Measurements from ENCODE around the gene CLMP.
A peak's percentile ranks its signal among the peaks of the same experiment; 100 is the strongest.

The CLMP gene

GRCh38 chr11:123052901-123053721 lies 141.9 kb downstream of the CLMP start:
- no peak for DNase-seq

- DNase-seq: no peak
These were observed 143.4 kb downstream of the CLMP start for GRCh38 chr11:123051634-123052033.

- DNase-seq: no peak
These were observed 143.9 kb downstream of the CLMP start for GRCh38 chr11:123051146-123051545.

- DNase-seq: no peak
These were observed 147.1 kb downstream of the CLMP start for GRCh38 chr11:123047947-123048293.

DNA sequence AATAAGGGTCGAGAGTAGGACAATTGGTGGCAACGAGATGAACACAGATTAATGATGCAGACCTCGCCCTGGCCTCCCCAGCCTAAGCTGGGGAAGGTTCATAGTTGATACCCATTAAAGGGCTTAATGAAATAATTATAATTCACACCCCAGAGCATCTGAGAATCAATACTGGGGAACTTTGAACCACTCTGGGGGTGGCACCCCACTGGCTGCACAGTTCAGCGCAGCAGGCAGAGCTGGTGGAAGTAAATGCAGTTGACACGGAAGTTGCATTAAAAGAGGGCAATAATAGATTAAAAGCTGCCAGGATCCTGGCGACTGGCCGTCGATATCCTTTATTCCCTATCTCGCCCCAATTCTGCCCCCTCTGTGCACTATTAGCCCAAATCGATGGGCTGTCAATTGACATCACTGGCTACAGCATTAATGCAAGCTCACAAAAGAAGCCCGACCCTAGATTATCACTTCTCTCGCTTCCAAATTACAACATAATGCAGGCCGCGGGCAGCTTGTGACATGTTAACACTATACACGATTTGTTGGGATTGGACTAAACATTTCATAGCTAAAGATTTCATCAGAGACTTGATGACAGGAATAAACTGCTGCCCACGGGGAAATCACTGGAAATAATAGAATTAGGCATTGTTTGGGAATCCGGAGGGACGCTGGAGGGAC lies 147.6 kb downstream of the CLMP start:
- no peak for DNase-seq

GRCh38 chr11:123046473-123047259 lies 148.4 kb downstream of the CLMP start:
- no peak for DNase-seq

DNA sequence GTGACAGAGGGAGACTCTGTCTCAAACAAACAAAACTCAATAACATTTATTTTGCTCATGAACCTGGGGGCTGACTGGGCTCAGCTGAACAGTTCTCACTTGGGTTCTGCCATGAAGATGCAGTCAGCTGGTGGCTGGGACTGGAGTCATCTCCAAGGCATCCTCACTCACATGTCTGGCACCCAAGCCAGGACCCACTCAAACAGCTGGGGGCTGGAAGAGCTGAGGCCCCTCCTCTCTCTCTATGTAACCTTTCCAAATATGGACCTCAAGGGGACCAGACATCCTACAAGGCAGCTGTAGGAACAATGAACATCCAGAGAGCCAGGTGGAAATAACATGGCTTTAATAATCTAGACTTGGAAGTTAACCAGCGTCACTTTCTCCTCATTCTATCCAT lies 149.9 kb downstream of the CLMP start:
- DNase-seq: no peak

- no peak for DNase-seq
These were observed 153.9 kb downstream of the CLMP start for GRCh38 chr11:123041185-123041584.

DNA sequence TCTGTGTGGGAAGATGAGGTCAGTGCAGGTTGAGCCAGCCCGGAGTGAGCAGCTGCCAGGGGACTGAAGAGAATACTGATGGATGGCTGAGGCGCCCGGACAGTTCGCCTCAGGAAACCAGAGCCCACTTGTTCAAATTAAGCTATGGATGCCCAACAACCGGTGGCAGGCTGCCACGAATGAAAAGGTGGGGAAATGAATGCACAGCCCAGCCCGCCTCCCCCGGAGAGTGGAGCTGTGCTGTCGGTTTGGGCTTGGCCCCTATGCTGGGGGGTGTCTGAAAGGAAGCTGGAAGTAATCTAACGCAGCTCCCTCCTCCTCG lies 155.0 kb downstream of the CLMP start:
- DNase-seq: no peak

DNA sequence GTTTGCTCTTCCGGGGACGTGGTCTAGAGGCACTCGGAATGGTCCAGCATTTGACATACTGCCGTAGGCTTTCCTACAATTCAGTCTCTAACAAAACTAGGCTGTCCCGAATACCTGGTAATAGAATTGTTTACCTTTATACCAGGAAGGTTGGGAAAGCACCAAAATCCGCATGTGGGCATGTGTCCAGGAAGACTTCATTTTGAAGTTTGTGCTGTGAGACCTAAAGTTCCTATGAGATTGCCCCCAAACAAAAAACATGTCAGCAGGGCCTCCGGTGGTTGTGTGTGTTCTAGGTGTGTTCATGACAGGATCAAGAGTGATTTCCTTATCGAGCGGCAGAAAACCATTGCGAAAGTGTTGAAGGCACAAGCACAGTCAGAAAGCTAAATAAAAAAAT lies 159.2 kb downstream of the CLMP start:
- no peak for DNase-seq

DNA sequence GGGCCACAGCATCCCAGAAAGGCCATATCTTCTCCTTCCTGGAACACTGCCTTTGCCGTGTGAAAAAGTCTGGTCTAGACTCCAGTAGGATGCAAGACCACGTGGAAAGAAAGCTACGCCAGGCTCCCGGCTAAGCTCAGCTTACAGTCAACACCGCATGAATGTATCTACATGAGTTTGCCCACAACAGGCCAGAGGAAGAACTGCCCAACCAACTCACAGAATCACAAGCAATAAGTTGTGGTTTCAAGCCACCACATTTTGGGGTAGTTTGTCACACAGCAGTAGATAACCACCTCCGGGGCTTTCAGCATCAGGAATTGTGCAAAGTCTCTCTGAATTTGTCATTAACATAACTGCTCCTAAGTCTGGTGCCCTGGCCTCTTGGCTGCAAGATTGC lies 160.5 kb downstream of the CLMP start:
- DNase-seq: no peak

GRCh38 chr11:123033895-123034294 lies 161.2 kb downstream of the CLMP start:
- no peak for DNase-seq

DNA sequence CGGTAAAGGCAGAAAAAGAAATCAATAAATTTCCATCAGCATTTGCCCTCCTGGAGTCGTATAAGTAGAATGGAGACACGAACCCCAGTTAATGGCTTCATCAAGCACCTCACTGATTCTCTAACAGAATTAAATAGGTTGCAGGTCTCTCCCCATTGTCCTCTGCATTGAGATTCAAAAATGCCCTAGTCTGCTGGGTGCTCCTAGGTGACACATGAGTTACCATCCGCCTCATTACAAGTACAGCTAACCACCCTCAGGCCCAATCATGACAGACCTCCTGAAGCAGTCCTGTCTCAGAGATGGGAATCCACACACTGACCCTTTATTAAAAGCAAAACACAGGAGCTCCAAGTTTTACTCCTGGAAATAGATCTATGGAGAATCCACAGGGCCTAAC lies 164.5 kb downstream of the CLMP start:
- DNase-seq: no peak

DNA sequence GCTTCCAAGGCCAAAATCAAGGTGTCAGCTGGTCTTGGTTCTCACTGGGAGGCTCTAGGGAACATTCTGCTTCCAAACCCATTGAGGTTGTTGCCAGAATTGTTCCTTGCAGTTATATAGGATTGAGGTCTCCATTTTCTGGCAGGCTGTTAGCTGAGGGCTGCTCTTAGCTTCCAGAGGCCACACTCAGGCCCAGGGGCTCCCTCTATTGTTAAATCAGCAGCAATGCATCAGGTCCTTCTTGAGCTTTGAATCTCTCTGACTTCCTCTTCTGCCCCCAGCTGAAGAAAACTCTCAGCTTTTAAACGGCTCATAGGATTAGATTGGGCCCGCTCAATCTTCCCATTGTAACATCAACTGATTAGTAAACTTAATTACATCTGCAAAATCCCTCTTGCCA lies 174.1 kb downstream of the CLMP start:
- peak; percentile 20 for DNase-seq

Data from activated T-cell treated with anti-CD3 and anti-CD28 coated beads, Interleukin-2, amount 50 U/mL, for 1 hour (primary cell).